ENCODE results near the gene CEP44.
A peak's percentile ranks its signal among the peaks of the same experiment; 100 is the strongest.

The CEP44 gene

GRCh38 chr4:174277433-174277832, 6.3 kb upstream of the CEP44 start:
- DNase-seq (ENCODE audit: low read depth) = no peak
- TF ChIP-seq CTCF (IDR thresholded peaks at IDR 0.05; ENCODE audit: low read depth, low read length, missing control alignments) = no peak
- no peak overlapping the region for H3K4me3 ChIP-seq (ENCODE audit: low read depth, low read length)

- no peak for DNase-seq (ENCODE audit: low read depth)
- no peak overlapping the region for H3K4me3 ChIP-seq (ENCODE audit: low read depth, low read length)
- TF ChIP-seq CTCF (IDR thresholded peaks at IDR 0.05; ENCODE audit: low read depth, low read length, missing control alignments) = no peak
Observed at GRCh38 chr4:174278467-174278866, 5.2 kb upstream of the CEP44 start.

GRCh38 chr4:174279433-174280155, 4.1 kb upstream of the CEP44 start:
- no peak overlapping the region for H3K4me3 ChIP-seq (ENCODE audit: low read depth, low read length)
- no peak for TF ChIP-seq CTCF (IDR thresholded peaks at IDR 0.05; ENCODE audit: low read depth, low read length, missing control alignments)
- DNase-seq (ENCODE audit: low read depth) = no peak

GRCh38 chr4:174281182-174281737, 2.5 kb upstream of the CEP44 start:
- no peak for TF ChIP-seq CTCF (IDR thresholded peaks at IDR 0.05; ENCODE audit: low read depth, low read length, missing control alignments)
- no peak for DNase-seq (ENCODE audit: low read depth)
- no peak overlapping the region for H3K4me3 ChIP-seq (ENCODE audit: low read depth, low read length)

- DNase-seq (ENCODE audit: low read depth) = no peak
- no peak overlapping the region for H3K4me3 ChIP-seq (ENCODE audit: low read depth, low read length)
- no peak for TF ChIP-seq CTCF (IDR thresholded peaks at IDR 0.05; ENCODE audit: low read depth, low read length, missing control alignments)
Observed at GRCh38 chr4:174281901-174282300, 1.8 kb upstream of the CEP44 start.

GRCh38 chr4:174282836-174283506, 740 bp upstream of the CEP44 start:
- DNase-seq (ENCODE audit: low read depth) = peak; percentile 94
- no peak for TF ChIP-seq CTCF (IDR thresholded peaks at IDR 0.05; ENCODE audit: low read depth, low read length, missing control alignments)
- peak overlapping the region; percentile 95 for H3K4me3 ChIP-seq (ENCODE audit: low read depth, low read length)

Data from GM12864 (cell line).